A172 (cell line): ENCODE data around the gene SEMA5A. TPM values are rescaled to one million over a fixed set of nuclear protein-coding genes. Genes with fewer than 3 reads are reported as not detected.

Source experiments
- DNase-seq: peaks from one replicate; pipeline ENCODE4 v3.0.0-alpha.2; 2015; ENCODE audit warnings: low spot score
- total RNA-seq: library from RNA; depleted of rRNA; stranded (reverse); fragments of >200 nt; shearing (Covaris generic); gene quantifications from 2 replicates; pipeline ENCODE4 v1.2.3, GENCODE V29; 2014

SEMA5A gene
- total RNA-seq, 1 experiment from 2014 or later = 9.3 TPM

- DNase-seq = no peak
Observed at GRCh38 chr5:9115093-9115492, 430.8 kb downstream of the SEMA5A start.

GRCh38 chr5:9112520-9113291 lies 433.2 kb downstream of the SEMA5A start:
- no peak for DNase-seq

GRCh38 chr5:9108162-9108561 lies 437.7 kb downstream of the SEMA5A start:
- no peak for DNase-seq

- DNase-seq = no peak
Observed at GRCh38 chr5:9105851-9106250, 440.0 kb downstream of the SEMA5A start.

GRCh38 chr5:9104571-9105339 lies 441.1 kb downstream of the SEMA5A start:
- no peak for DNase-seq

- DNase-seq = no peak
Observed at GRCh38 chr5:9103290-9103689, 442.6 kb downstream of the SEMA5A start.

GRCh38 chr5:9099689-9100088 lies 446.2 kb downstream of the SEMA5A start:
- DNase-seq = no peak

- DNase-seq = no peak
Observed at GRCh38 chr5:9098990-9099389, 446.9 kb downstream of the SEMA5A start.

GRCh38 chr5:9094582-9094981 lies 451.3 kb downstream of the SEMA5A start:
- DNase-seq = no peak

GRCh38 chr5:9091896-9092662 lies 453.8 kb downstream of the SEMA5A start:
- no peak for DNase-seq

- DNase-seq = no peak
Observed at GRCh38 chr5:9090381-9091026, 455.4 kb downstream of the SEMA5A start.

- DNase-seq = no peak
Observed at GRCh38 chr5:9089893-9090292, 456.0 kb downstream of the SEMA5A start.

GRCh38 chr5:9082996-9083395 lies 462.9 kb downstream of the SEMA5A start:
- DNase-seq = no peak

GRCh38 chr5:9072701-9073100 lies 473.2 kb downstream of the SEMA5A start:
- DNase-seq = no peak

GRCh38 chr5:9071524-9071923 lies 474.4 kb downstream of the SEMA5A start:
- DNase-seq = no peak

- DNase-seq = no peak
Observed at GRCh38 chr5:9071074-9071473, 474.8 kb downstream of the SEMA5A start.

GRCh38 chr5:9069650-9070049 lies 476.2 kb downstream of the SEMA5A start:
- DNase-seq = no peak

- DNase-seq = no peak
Observed at GRCh38 chr5:9067154-9067553, 478.7 kb downstream of the SEMA5A start.

- no peak for DNase-seq
Observed at GRCh38 chr5:9066349-9066748, 479.5 kb downstream of the SEMA5A start.

- DNase-seq = no peak
Observed at GRCh38 chr5:9063615-9064245, 482.1 kb downstream of the SEMA5A start.

- no peak for DNase-seq
Observed at GRCh38 chr5:9062873-9063272, 483.0 kb downstream of the SEMA5A start.
